Glomerular endothelial cell (primary cell): ENCODE measurements around the gene ATP2B1. TPM values are rescaled to one million over a fixed set of nuclear protein-coding genes. Genes with fewer than 3 reads are reported as not detected.
"Not testable (repeated sequence)": the region's sequence is repeated elsewhere in the genome, so short reads cannot be mapped to it uniquely, and the experiment has no call there.

Source experiments
- DNase-seq: peaks from one replicate; pipeline ENCODE4 v3.0.0-alpha.2; 2011; ENCODE audit warnings: low read depth, low spot score; ENCODE audit errors: extremely low read depth
- total RNA-seq: library from RNA; depleted of rRNA; stranded (reverse); fragments of >200 nt; gene quantifications from 2 replicates; pipeline ENCODE4 v1.2.3, GENCODE V29; 2015

ATP2B1 gene
- 24.1 and 37.0 TPM in 2 replicates for total RNA-seq

GRCh38 chr12:89708565-89709156 lies at the start of gene ATP2B1:
Gene ATP2B1 (minus strand): TSS chr12:89708838. CDS start chr12:89655886, 52,952 bp downstream.
- no peak for DNase-seq

DNA sequence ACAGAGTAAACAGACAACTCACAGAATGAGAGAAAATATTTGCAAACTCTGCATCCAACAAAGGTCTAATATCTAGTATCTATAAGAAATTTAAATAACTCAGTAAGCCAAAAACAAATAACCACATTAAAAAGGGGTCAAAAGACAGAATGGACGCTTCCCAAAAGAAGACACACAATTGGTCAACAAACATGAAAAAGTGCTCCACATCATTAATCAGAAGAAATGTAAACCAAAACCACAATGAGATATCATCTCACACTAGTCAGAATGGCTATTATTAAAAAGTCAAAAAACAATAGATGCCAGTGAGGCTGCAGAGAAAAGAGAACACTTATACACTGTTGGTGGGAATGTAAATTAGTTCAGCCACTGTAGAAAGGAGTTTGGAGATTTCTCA lies 49.3 kb upstream of the ATP2B1 start:
- DNase-seq = not testable (repeated sequence)

DNA sequence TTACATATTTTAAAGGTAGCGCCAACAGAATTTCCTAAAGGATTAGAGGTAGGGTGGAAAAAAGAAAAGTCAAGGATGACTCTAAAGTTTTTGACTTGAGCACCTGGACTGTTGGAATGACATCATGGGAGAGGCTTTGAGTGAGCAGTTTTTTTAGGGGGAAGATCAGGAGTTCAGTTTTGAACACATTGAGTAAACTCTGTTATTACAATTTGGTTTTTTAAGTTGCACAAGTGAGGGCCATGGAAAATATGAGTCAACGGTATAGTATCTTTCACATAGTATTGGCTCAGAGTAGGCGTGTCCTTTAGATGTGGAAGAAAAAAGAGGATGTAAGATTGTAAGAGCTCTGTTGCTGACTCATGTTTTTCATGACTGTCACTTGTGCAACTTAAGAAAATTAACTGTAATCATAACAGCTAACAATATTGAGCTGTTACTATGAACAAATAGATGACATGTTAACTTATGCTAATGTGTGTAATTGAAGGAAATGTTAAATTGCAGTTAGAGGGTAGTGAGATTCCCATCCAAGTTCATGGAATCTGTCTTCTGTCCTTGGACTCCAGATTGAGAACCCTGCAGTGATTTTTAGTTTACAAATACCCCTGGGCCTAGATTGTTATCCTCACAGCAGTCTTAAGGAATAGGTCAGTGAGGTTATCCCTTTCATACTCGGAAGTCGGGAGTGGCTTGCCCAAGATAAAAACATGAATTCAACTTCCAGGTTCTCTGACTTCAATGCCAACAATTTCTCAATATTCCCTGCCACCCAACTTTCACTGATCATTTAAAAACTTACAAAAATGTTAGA lies 48.2 kb upstream of the ATP2B1 start:
- DNase-seq = peak; percentile 71

- DNase-seq = no peak
Observed at GRCh38 chr12:89756194-89756584, 47.6 kb upstream of the ATP2B1 start.

DNA sequence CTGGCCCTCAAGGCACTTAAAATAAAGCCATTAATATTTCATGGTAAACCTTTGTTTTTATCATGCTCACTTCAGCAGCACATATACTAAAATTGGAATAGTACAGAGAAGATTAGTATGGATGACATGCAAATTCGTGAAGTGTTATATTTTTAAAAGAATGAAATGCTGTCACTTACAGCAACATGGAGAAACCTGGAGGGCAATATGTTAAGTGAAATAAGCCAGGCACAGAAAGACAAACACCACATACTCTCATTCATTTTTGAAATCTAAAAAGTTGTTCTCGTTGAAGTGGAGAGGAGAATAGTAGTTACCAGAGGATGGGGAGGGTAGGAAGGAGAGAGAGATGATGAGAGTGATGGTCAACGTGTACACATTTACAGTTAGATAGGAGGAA lies 45.4 kb upstream of the ATP2B1 start:
- no peak for DNase-seq

DNA sequence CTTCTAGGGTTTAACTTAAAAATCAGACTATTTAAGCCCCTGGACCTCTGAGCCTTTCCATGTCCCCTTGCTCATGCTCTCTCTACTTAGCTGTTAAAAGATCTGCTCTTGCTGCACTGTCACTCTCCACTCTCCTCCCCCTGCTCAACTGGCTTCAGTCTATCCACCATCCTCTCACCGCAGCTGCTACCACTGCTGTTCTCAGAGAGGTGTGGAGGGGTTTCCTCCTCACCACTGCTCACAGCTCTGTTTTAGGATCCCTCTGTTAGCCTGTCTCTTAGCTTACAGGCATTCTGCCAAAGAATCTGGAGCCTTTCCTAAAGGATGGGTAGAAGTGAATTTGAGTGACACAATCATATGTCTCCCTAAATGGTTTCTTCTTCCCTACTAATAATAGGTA lies 43.7 kb upstream of the ATP2B1 start:
- DNase-seq = no peak

GRCh38 chr12:89750389-89751351 lies 42.0 kb upstream of the ATP2B1 start:
- no peak for DNase-seq

DNA sequence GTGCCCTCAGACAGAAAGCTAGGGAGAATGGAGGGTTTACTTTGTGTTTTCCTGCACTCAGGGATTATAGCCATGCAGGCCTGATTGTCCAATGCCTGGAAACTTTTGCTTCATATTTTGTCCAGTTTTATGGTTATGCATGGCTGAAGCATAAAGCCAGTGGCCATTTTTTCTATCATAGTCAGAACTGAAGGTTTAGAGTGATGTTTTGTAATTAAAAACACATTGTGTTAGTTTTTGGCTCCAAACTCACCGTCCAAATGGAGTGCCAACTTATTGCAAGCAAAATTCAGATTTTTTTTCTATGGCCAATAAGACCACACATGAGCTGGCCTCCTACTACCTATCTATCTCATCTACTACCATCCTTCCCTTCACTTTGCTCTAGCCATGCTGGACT lies 40.2 kb upstream of the ATP2B1 start:
- DNase-seq = no peak

DNA sequence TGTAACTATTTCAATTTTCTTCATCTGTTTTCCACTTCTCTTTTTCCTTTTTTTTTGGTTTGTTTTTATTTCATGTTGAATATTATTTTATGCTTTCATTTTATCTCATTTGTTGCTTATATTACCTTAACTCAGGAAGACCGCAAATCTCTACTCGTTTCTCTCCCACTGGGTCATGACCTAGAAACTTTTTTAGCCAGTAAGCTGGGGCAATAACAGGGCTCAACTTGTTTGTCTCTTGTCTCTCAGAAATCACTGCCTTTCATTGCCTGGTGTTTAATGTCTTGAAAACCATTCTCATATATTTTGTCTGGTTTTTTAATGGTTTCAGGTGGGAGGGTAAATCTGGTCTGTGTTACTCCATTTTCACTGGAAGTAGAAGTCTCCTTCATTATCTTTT lies 36.6 kb upstream of the ATP2B1 start:
- no peak for DNase-seq

GRCh38 chr12:89742337-89743022 lies 33.8 kb upstream of the ATP2B1 start:
- no peak for DNase-seq

DNA sequence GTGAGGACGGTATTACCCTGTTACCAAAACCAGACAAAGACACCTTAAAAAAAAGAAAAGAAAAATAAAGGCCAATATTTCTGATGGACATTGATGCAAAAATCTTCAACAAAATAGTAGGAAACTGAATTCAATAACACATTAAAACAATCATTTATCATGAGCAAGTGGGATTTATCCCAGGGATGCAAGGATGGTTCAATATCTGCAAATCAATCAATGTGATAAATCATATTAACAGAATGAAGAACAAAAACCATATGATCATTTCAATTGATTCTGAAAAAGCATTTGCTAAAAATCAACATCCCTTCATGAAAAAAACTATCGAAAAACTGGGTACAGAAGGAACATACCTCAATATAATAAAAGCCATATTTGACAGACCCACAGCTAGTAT lies 32.3 kb upstream of the ATP2B1 start:
- DNase-seq = no peak

- no peak for DNase-seq
Observed at GRCh38 chr12:89736995-89737394, 28.4 kb upstream of the ATP2B1 start.

DNA sequence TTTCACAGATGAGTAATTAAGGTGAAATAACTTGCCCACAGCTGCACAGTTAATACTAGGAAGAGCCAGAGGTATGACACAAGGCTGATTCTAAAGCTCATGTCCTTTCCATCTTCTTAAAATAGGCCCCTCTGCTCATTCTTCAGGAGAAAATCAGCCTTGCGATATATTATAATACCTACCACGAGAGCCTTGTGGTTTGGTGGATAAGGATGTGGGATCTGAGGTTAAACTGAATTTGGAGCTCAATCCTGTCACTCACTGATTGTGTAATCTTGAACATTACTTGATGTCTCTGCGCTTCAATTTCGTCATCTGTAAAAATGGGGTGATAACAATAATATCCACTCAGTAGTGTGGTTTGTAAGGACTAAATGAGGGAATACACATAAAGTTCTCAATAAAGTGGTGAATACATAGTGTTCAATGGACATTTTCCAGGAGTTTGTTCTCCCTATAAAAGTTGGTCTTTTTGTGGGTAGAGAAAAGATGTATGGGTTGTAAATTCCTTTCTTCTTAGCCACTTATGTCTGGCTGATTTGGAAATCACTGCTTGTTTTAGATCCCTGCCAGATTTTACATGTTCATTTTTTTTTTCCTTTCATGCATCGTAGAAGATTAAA lies 25.1 kb upstream of the ATP2B1 start:
- DNase-seq = no peak

DNA sequence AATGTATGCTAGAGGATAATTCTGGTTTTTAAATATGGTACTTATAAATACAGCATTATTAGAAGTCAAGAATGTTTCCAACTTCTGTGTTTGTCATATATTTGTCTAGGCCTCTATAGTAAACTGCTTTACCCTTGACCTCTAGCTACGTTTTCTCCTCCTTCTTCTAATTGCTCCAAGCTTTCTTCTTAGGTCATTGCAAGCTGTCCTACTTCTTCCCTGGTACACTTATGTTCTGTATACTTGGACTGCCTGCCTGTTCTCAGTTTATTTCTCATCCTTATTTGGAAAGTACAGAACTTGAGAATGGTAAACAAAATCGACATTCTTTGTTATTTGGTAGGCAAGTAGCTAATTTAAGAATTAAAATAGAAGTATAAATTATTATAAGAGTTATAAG lies 23.9 kb upstream of the ATP2B1 start:
- DNase-seq = no peak

DNA sequence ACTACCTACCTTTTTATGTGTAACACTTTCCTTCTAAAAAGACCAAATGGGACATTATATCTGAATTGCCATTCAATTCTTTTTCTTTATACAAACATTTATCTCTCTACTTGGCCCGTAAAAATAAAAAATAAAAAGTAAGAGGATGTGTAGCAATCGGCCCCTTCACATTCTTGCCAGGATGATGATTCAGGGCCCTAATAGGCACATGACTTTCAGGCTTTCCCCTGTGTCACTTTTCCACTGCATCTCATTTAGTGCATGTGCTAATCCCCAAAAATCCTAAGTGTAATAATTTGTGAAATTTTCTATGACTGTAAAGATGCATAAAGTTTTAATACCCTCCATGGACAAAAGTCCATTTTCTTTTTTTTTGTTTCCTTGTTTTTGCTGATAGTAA lies 23.0 kb upstream of the ATP2B1 start:
- no peak for DNase-seq

DNA sequence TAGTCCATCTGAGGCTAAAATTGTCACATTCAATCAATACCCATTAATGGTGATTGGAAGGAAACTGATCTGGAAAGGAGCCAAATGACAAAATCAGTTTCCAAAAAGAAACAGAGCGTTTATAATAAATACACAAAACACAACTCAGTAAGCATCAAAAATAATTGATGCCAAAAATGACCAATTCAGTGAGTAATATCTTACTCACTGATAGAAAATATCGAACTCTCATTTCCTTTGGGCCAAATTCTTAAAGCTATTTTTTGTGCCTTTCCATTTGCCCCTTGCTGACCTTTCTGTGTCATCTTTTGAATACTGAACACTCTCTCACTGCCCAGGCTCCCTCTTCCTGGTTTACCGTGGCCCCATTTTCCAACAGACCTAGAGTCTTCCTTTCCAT lies 22.5 kb upstream of the ATP2B1 start:
- no peak for DNase-seq

GRCh38 chr12:89729946-89730459 lies 21.4 kb upstream of the ATP2B1 start:
- no peak for DNase-seq

DNA sequence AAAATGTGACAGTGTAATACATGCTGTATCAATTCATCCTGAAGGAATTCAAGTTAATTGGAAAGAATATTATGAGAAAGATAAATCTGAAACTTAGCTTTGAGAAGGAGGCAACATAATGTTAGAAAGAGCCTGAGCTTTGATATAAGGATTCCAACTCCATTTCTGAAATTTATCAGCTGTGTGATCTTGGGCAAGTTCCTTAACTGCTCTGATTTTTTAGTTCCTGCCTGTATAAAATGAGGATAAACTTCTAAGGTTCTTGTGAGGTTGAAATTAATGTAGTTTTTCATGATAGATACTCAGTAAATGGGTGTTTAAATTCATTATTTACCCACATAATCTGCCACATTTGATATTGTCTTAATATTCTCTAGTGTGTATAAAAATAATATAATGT lies 14.6 kb upstream of the ATP2B1 start:
- no peak for DNase-seq

GRCh38 chr12:89721291-89721987 lies 12.8 kb upstream of the ATP2B1 start:
- DNase-seq = no peak
